ENCODE data around the gene VPS13D. TPM values are rescaled to one million over a fixed set of nuclear protein-coding genes. Genes with fewer than 3 reads are reported as not detected.

VPS13D gene
- total RNA-seq, 1 experiment from 2014 or later, result 20.2 TPM

GRCh38 chr1:12380326-12381249, 150.8 kb downstream of the VPS13D start:
- Histone ChIP-seq H2BK12ac (ENCODE audit: insufficient read length, low read depth, low read length) (no peak overlapping the region), H3K27ac (ENCODE audit: insufficient read length, low read depth, low read length) (no peak overlapping the region), H3K4ac (ENCODE audit: low read depth, low read length) (no peak overlapping the region), H3K9ac (ENCODE audit: extremely low read depth, insufficient read length, low read length) (no peak overlapping the region), H2BK20ac (ENCODE audit: low read depth, low read length, poor library complexity, severe bottlenecking) (no peak overlapping the region), H3T11ph (ENCODE audit: low read length) (no peak overlapping the region), H4K20me1 (ENCODE audit: control insufficient read depth, insufficient read depth, insufficient read length) (no peaks in the 10 kb centered on the region), H2BK120ac (ENCODE audit: low read depth, low read length, poor library complexity, severe bottlenecking) (no peak overlapping the region), H3K23ac (ENCODE audit: insufficient read length, low read depth, low read length) (no peak overlapping the region), H4K8ac (replicated peaks; ENCODE audit: insufficient read length, low read depth, low read length) (no peak overlapping the region), H3K14ac (ENCODE audit: insufficient read depth, low read length) (no peak overlapping the region), H3K18ac (ENCODE audit: insufficient read length, low read depth, low read length) (no peak overlapping the region), H3K27me3 (ENCODE audit: insufficient read depth, low read length) (no peaks in the 10 kb centered on the region), H4K91ac (ENCODE audit: insufficient read length, low read depth, low read length) (no peak overlapping the region), H4K5ac (ENCODE audit: insufficient read length, low read depth, low read length) (no peak overlapping the region), H3K79me2 (ENCODE audit: insufficient read depth, low read length) (no peaks in the 10 kb centered on the region), H3K79me1 (ENCODE audit: insufficient read depth, low read depth, low read length, poor library complexity, severe bottlenecking) (no peaks in the 10 kb centered on the region), H2BK15ac (ENCODE audit: low read depth, low read length) (no peak overlapping the region), H3K4me2 (ENCODE audit: insufficient read depth, insufficient read length, low read length) (no peak overlapping the region), H3K56ac (ENCODE audit: insufficient read length, low read depth, low read length) (no peak overlapping the region), H3K9me3 (ENCODE audit: control insufficient read depth, low read depth, low read length) (no peaks in the 10 kb centered on the region), H2AK5ac (ENCODE audit: insufficient read length, low read length) (no peak overlapping the region), H3K4me1 (ENCODE audit: insufficient read depth, low read length) (no peaks in the 10 kb centered on the region), H2BK5ac (ENCODE audit: insufficient read length, low read length) (no peak overlapping the region), H2AFZ (ENCODE audit: low read length) (no peak overlapping the region), H3K23me2 (ENCODE audit: insufficient read length, low read depth, low read length, poor library complexity, severe bottlenecking) (no peaks in the 10 kb centered on the region)
- TF ChIP-seq CTCF (conservative IDR thresholded peaks at IDR 0.05), result no peak
- peak overlapping the region in 1 of 3 experiments; percentile 80; a peak in 2 of 7 replicates for H3K27ac Mint-ChIP-seq
- no peak for DNase-seq
- H3K4me3 Mint-ChIP-seq, result no peak overlapping the region
- H3K27me3 Mint-ChIP-seq (ENCODE audit: low read depth), result no peaks in the 10 kb centered on the region
- H3K4me1 Mint-ChIP-seq, result no peaks in the 10 kb centered on the region
- H3K9me3 Mint-ChIP-seq, result no peaks in the 10 kb centered on the region
- WGBS (ENCODE audit: extremely low coverage, insufficient read length, low lambda C conversion rate), result no CpG with 5 or more reads among the region's 2 CpGs
- H3K36me3 Mint-ChIP-seq (ENCODE audit: insufficient read depth in 1 of 3, low read depth in 3 of 3), result peaks cover 17 to 48% (median 28%) of the 10 kb centered on the region in 3 experiments

All from H9 (cell line).